Uterine smooth muscle cell (primary cell): ENCODE data around the gene DAGLB. TPM values are rescaled to one million over a fixed set of nuclear protein-coding genes. Genes with fewer than 3 reads are reported as not detected.

Experiments used
- total RNA-seq: library from RNA; depleted of rRNA; stranded (reverse); fragments of >200 nt; gene quantifications from 2 replicates; pipeline ENCODE4 v1.2.3, GENCODE V29; 2014

Gene DAGLB
- 18.6 and 20.7 TPM in 2 replicates for total RNA-seq

GRCh38 chr7:6447581-6448199, at the start of gene DAGLB:
Gene DAGLB, minus strand, starts transcription at chr7:6447954. Its CDS starts 112 bp downstream, at chr7:6447842.

Other genes starting within 250 kb of the DAGLB start
- 19.9 and 25.0 TPM in 2 replicates for gene CYTH3, start 175.3 kb downstream of the DAGLB start, total RNA-seq
- gene FAM220A, start 99.0 kb downstream of the DAGLB start, total RNA-seq, result 15.5 and 32.5 TPM in 2 replicates
- 81.0 and 87.0 TPM in 2 replicates for gene RAC1, start 73.4 kb downstream of the DAGLB start, total RNA-seq
- 219 and 221 TPM in 2 replicates for gene KDELR2, start 36.2 kb upstream of the DAGLB start, total RNA-seq
- not detected in 2 replicates for gene GRID2IP, start 103.5 kb upstream of the DAGLB start, total RNA-seq
- 43.9 and 66.6 TPM in 2 replicates for gene ZDHHC4, start 129.5 kb upstream of the DAGLB start, total RNA-seq
- 7.1 and 8.1 TPM in 2 replicates for gene INTS15, start 142.1 kb upstream of the DAGLB start, total RNA-seq
- gene ZNF853, start 167.7 kb upstream of the DAGLB start, total RNA-seq, result 1.2 and 3.9 TPM in 2 replicates
- 19.5 and 21.4 TPM in 2 replicates for gene ZNF316, start 189.4 kb upstream of the DAGLB start, total RNA-seq